HG03521 (cell line): ENCODE results near the gene ZNF860.
"Not testable (repeated sequence)": the region's sequence is repeated elsewhere in the genome, so short reads cannot be mapped to it uniquely, and the experiment has no call there.

Experiments
- ATAC-seq: cut with Tn5 transposase; IDR thresholded peaks from one replicate; pipeline ENCODE4 v1.9.1; 2021; ENCODE audit warnings: mild to moderate bottlenecking, moderate library complexity; ENCODE audit not compliant: unreplicated experiment

ZNF860 gene

GRCh38 chr3:31960793-31961431, 20.6 kb upstream of the ZNF860 start:
- ATAC-seq: no peak

- ATAC-seq: no peak
These were observed 18.7 kb upstream of the ZNF860 start for GRCh38 chr3:31962801-31963205.

- ATAC-seq: no peak
These were observed 14.5 kb upstream of the ZNF860 start for GRCh38 chr3:31966978-31967591.

GRCh38 chr3:31967592-31967991, 14.0 kb upstream of the ZNF860 start:
- no peak for ATAC-seq

- no peak for ATAC-seq
These were observed 13.1 kb upstream of the ZNF860 start for GRCh38 chr3:31968369-31968926.

GRCh38 chr3:31968927-31969418, 12.6 kb upstream of the ZNF860 start:
- ATAC-seq: no peak

GRCh38 chr3:31971607-31972006, 9.9 kb upstream of the ZNF860 start:
- no peak for ATAC-seq

GRCh38 chr3:31973081-31973480, 8.5 kb upstream of the ZNF860 start:
- ATAC-seq: no peak

- no peak for ATAC-seq
These were observed 7.7 kb upstream of the ZNF860 start for GRCh38 chr3:31973837-31974236.

- no peak for ATAC-seq
These were observed 7.1 kb upstream of the ZNF860 start for GRCh38 chr3:31974471-31974870.

- ATAC-seq: no peak
These were observed 6.6 kb upstream of the ZNF860 start for GRCh38 chr3:31974964-31975363.

GRCh38 chr3:31976302-31976701, 5.2 kb upstream of the ZNF860 start:
- no peak for ATAC-seq

GRCh38 chr3:31977736-31978135, 3.8 kb upstream of the ZNF860 start:
- ATAC-seq: no peak

- no peak for ATAC-seq
These were observed 3.0 kb upstream of the ZNF860 start for GRCh38 chr3:31978553-31978952.

GRCh38 chr3:31979001-31979697, 2.4 kb upstream of the ZNF860 start:
- peak; percentile 38 for ATAC-seq

- peak; percentile 43 for ATAC-seq
These were observed 882 bp upstream of the ZNF860 start for GRCh38 chr3:31980530-31981205.

- no peak for ATAC-seq
These were observed 2.8 kb downstream of the ZNF860 start for GRCh38 chr3:31984321-31984720.

GRCh38 chr3:31985831-31986230, 4.3 kb downstream of the ZNF860 start:
- ATAC-seq: no peak

- no peak for ATAC-seq
These were observed 6.7 kb downstream of the ZNF860 start for GRCh38 chr3:31988271-31988670.

- not testable (repeated sequence) for ATAC-seq
These were observed 11.4 kb downstream of the ZNF860 start for GRCh38 chr3:31992995-31993394.

- ATAC-seq: no peak
These were observed 12.3 kb downstream of the ZNF860 start for GRCh38 chr3:31993843-31994242.
